GM18951 (cell line): ENCODE data around the gene CLDN18.

Experiments
- POLR2A ChIP-seq: IDR thresholded peaks from 4 replicates; pipeline ENCODE4 v1.6.1; 2011; ENCODE audit warnings: mild to moderate bottlenecking; ENCODE audit not compliant: insufficient read length, insufficient read depth; ENCODE audit errors: extremely low read depth
- in situ Hi-C: fragments of 300-500 bp; cut with MboI; formaldehyde crosslinking; loops from one replicate; pipeline ENCODE4 v1.12.0; 2022; ENCODE audit warnings: low sequenced_read_pairs, mixed read lengths, inconsistent platforms; ENCODE audit not compliant: unreplicated experiment

The CLDN18 gene

GRCh38 chr3:138059261-138059660 is 49.3 kb downstream of the CLDN18 start:
- no peak for TF ChIP-seq POLR2A
- in situ Hi-C loops = loop anchor here (25.0 kb wide), 1 partner anchor 947 kb away; no protein-coding TSS in a partner anchor

GRCh38 chr3:138060792-138061191 is 50.8 kb downstream of the CLDN18 start:
- no peak for TF ChIP-seq POLR2A
- in situ Hi-C loops = loop anchor here (25.0 kb wide), 1 partner anchor 948 kb away; no protein-coding TSS in a partner anchor

GRCh38 chr3:138062037-138062436 is 52.1 kb downstream of the CLDN18 start:
- in situ Hi-C loops = loop anchor here (25.0 kb wide), 1 partner anchor 950 kb away; no protein-coding TSS in a partner anchor
- TF ChIP-seq POLR2A = no peak

GRCh38 chr3:138062626-138063025 is 52.7 kb downstream of the CLDN18 start:
- no peak for TF ChIP-seq POLR2A
- in situ Hi-C loops = loop anchor here (25.0 kb wide), 1 partner anchor 950 kb away; no protein-coding TSS in a partner anchor

GRCh38 chr3:138063416-138063815 is 53.5 kb downstream of the CLDN18 start:
- in situ Hi-C loops = loop anchor here (25.0 kb wide), 1 partner anchor 951 kb away; no protein-coding TSS in a partner anchor
- no peak for TF ChIP-seq POLR2A

GRCh38 chr3:138065949-138066348 is 56.0 kb downstream of the CLDN18 start:
- in situ Hi-C loops = loop anchor here (25.0 kb wide), 1 partner anchor 954 kb away; no protein-coding TSS in a partner anchor
- TF ChIP-seq POLR2A = no peak

- TF ChIP-seq POLR2A = no peak
- in situ Hi-C loops = loop anchor here (25.0 kb wide), 1 partner anchor 954 kb away; no protein-coding TSS in a partner anchor
Observed at GRCh38 chr3:138066383-138066782, 56.4 kb downstream of the CLDN18 start.

- TF ChIP-seq POLR2A = no peak
- in situ Hi-C loops = loop anchor here (25.0 kb wide), 1 partner anchor 955 kb away; no protein-coding TSS in a partner anchor
Observed at GRCh38 chr3:138066972-138067371, 57.0 kb downstream of the CLDN18 start.

GRCh38 chr3:138068046-138068445 is 58.1 kb downstream of the CLDN18 start:
- in situ Hi-C loops = loop anchor here (25.0 kb wide), 1 partner anchor 956 kb away; no protein-coding TSS in a partner anchor
- TF ChIP-seq POLR2A = no peak

- no peak for TF ChIP-seq POLR2A
Observed at GRCh38 chr3:138068579-138069174, 58.7 kb downstream of the CLDN18 start.

GRCh38 chr3:138070006-138070405 is 60.0 kb downstream of the CLDN18 start:
- in situ Hi-C loops = loop anchor here (25.0 kb wide), 1 partner anchor 958 kb away; no protein-coding TSS in a partner anchor

More at GRCh38 chr3:138068579-138069174, 58.7 kb downstream of the CLDN18 start:
- in situ Hi-C loops = loop anchor here (25.0 kb wide), 1 partner anchor 956 kb away; no protein-coding TSS in a partner anchor

GRCh38 chr3:138072796-138073195 is 62.8 kb downstream of the CLDN18 start:
- TF ChIP-seq POLR2A = no peak
- in situ Hi-C loops = loop anchor here (25.0 kb wide), 1 partner anchor 960 kb away; no protein-coding TSS in a partner anchor

More at GRCh38 chr3:138070006-138070405, 60.0 kb downstream of the CLDN18 start:
- TF ChIP-seq POLR2A = no peak

- TF ChIP-seq POLR2A = no peak
- in situ Hi-C loops = no loop called here
Observed at GRCh38 chr3:138078096-138078495, 68.1 kb downstream of the CLDN18 start.

- TF ChIP-seq POLR2A = no peak
- in situ Hi-C loops = no loop called here
Observed at GRCh38 chr3:138078901-138079344, 69.0 kb downstream of the CLDN18 start.
